NT2/D1 (cell line): ENCODE measurements around the gene TSN.
"Not testable (repeated sequence)": the region's sequence is repeated elsewhere in the genome, so short reads cannot be mapped to it uniquely, and the experiment has no call there.

Experiments used
- DNase-seq: peaks from one replicate; pipeline ENCODE4 v3.0.0-alpha.2; 2011; ENCODE audit warnings: low read depth, low spot score
- H3K27me3 ChIP-seq: 2 replicates; pipeline ENCODE4 v1.6.0; 2011; ENCODE audit warnings: mild to moderate bottlenecking; ENCODE audit not compliant: insufficient read length, insufficient read depth
- H3K36me3 ChIP-seq: 2 replicates; pipeline ENCODE4 v1.6.1; 2011; ENCODE audit warnings: mild to moderate bottlenecking, low read length, mixed read lengths; ENCODE audit not compliant: insufficient read depth, insufficient read length
- H3K4me1 ChIP-seq: 2 replicates; pipeline ENCODE4 v1.5.1; 2011; ENCODE audit not compliant: insufficient read depth, insufficient read length
- H3K4me3 ChIP-seq: 2 replicates; pipeline ENCODE4 v1.5.1; 2011; ENCODE audit warnings: low read depth; ENCODE audit not compliant: insufficient read length
- H3K9ac ChIP-seq: 2 replicates; pipeline ENCODE4 v1.6.0; 2011; ENCODE audit warnings: low read depth; ENCODE audit not compliant: insufficient read length
- H3K9me3 ChIP-seq: 2 replicates; pipeline ENCODE4 v1.5.1; 2011; ENCODE audit warnings: mild to moderate bottlenecking, low read length; ENCODE audit not compliant: insufficient read depth
- SUZ12 ChIP-seq: IDR thresholded peaks from 2 replicates; pipeline ENCODE4 v1.6.1; 2011; ENCODE audit not compliant: insufficient read length, insufficient read depth; ENCODE audit errors: extremely low read depth
- YY1 ChIP-seq: IDR thresholded peaks from 2 replicates; pipeline ENCODE4 v1.6.1; 2011; ENCODE audit not compliant: insufficient read length, insufficient read depth
- ZNF274 ChIP-seq: IDR thresholded peaks from 2 replicates; pipeline ENCODE4 v1.6.1; 2011; ENCODE audit warnings: mild to moderate bottlenecking, low read depth, low read length

Gene TSN

GRCh38 chr2:121755237-121756111, at the start of gene TSN:
Gene TSN (plus strand): TSS chr2:121755651. CDS start chr2:121755780, 129 bp downstream.
- Histone ChIP-seq H3K9me3 (no peaks in the 10 kb centered on the region), H3K36me3 (peaks cover 35% of the 10 kb centered on the region), H3K4me3 (peak within 1 kb of the TSS; percentile 97), H3K4me1 (no peaks in the 10 kb centered on the region), H3K9ac (peak within 1 kb of the TSS; percentile 97), H3K27me3 (no peaks in the 10 kb centered on the region)
- TF ChIP-seq SUZ12 (no peak), YY1 (no peak), ZNF274 (no peak)
- DNase-seq = peak; percentile 98

GRCh38 chr2:121705958-121706357, 49.5 kb upstream of the TSN start:
- TF ChIP-seq SUZ12 (no peak), ZNF274 (no peak), YY1 (no peak)
- Histone ChIP-seq H3K9ac (no peak overlapping the region), H3K36me3 (no peaks in the 10 kb centered on the region), H3K4me3 (no peak overlapping the region), H3K4me1 (no peaks in the 10 kb centered on the region), H3K27me3 (no peaks in the 10 kb centered on the region), H3K9me3 (no peaks in the 10 kb centered on the region)
- DNase-seq = no peak

- Histone ChIP-seq H3K36me3 (no peaks in the 10 kb centered on the region), H3K9me3 (no peaks in the 10 kb centered on the region), H3K4me1 (no peaks in the 10 kb centered on the region), H3K9ac (no peak overlapping the region), H3K27me3 (no peaks in the 10 kb centered on the region), H3K4me3 (no peak overlapping the region)
- DNase-seq = no peak
- TF ChIP-seq ZNF274 (no peak), SUZ12 (no peak), YY1 (no peak)
Measured at GRCh38 chr2:121707344-121707919, 48.0 kb upstream of the TSN start.

GRCh38 chr2:121707920-121708361, 47.5 kb upstream of the TSN start:
- no peaks in the 10 kb centered on the region for H3K27me3 ChIP-seq
- no peaks in the 10 kb centered on the region for H3K9me3 ChIP-seq
- no peak overlapping the region for H3K4me3 ChIP-seq
- TF ChIP-seq YY1 = no peak
- TF ChIP-seq SUZ12 = no peak
- TF ChIP-seq ZNF274 = no peak
- no peak for DNase-seq
- H3K36me3 ChIP-seq = no peaks in the 10 kb centered on the region
- no peaks in the 10 kb centered on the region for H3K4me1 ChIP-seq
- H3K9ac ChIP-seq = no peak overlapping the region

- H3K9me3 ChIP-seq = no peaks in the 10 kb centered on the region
- no peaks in the 10 kb centered on the region for H3K27me3 ChIP-seq
- H3K36me3 ChIP-seq = no peaks in the 10 kb centered on the region
- no peak overlapping the region for H3K9ac ChIP-seq
- no peak overlapping the region for H3K4me3 ChIP-seq
- TF ChIP-seq ZNF274 (no peak), SUZ12 (no peak), YY1 (no peak)
- H3K4me1 ChIP-seq = no peaks in the 10 kb centered on the region
- no peak for DNase-seq
Measured at GRCh38 chr2:121709776-121710469, 45.5 kb upstream of the TSN start.

- no peak overlapping the region for H3K4me3 ChIP-seq
- no peaks in the 10 kb centered on the region for H3K36me3 ChIP-seq
- no peaks in the 10 kb centered on the region for H3K27me3 ChIP-seq
- DNase-seq = no peak
- TF ChIP-seq ZNF274 (no peak), SUZ12 (no peak), YY1 (no peak)
- no peak overlapping the region for H3K9ac ChIP-seq
- no peaks in the 10 kb centered on the region for H3K9me3 ChIP-seq
- no peaks in the 10 kb centered on the region for H3K4me1 ChIP-seq
Measured at GRCh38 chr2:121710470-121711170, 44.8 kb upstream of the TSN start.

GRCh38 chr2:121711481-121711880, 44.0 kb upstream of the TSN start:
- not testable (repeated sequence) for H3K27me3 ChIP-seq, H3K4me1 ChIP-seq, H3K36me3 ChIP-seq, DNase-seq, H3K4me3 ChIP-seq, H3K9me3 ChIP-seq, H3K9ac ChIP-seq
